Measurements from ENCODE around the gene INO80B.
"Not testable (repeated sequence)": the region's sequence is repeated elsewhere in the genome, so short reads cannot be mapped to it uniquely, and the experiment has no call there.

The INO80B gene

GRCh38 chr2:74450570-74451190, 4.2 kb upstream of the INO80B start:
- DNase-seq = no peak

- DNase-seq = no peak
These were observed 2.3 kb downstream of the INO80B start for GRCh38 chr2:74457129-74457548.

- DNase-seq = peak; percentile 87
These were observed 2.8 kb downstream of the INO80B start for GRCh38 chr2:74457549-74458131.

GRCh38 chr2:74458132-74458937, 3.4 kb downstream of the INO80B start, which contains the start of gene WBP1:
TSS of gene WBP1 (plus strand) at chr2:74458438. CDS start at chr2:74458603, 165 bp downstream.
- DNase-seq = peak; percentile 99

GRCh38 chr2:74458938-74459363, 4.1 kb downstream of the INO80B start:
- no peak for DNase-seq

- DNase-seq = not testable (repeated sequence)
These were observed 4.7 kb downstream of the INO80B start for GRCh38 chr2:74459503-74460118.

GRCh38 chr2:74460187-74460586, 5.3 kb downstream of the INO80B start:
- not testable (repeated sequence) for DNase-seq

GRCh38 chr2:74461187-74462053, 6.5 kb downstream of the INO80B start:
- no peak for DNase-seq

- no peak for DNase-seq
These were observed 7.3 kb downstream of the INO80B start for GRCh38 chr2:74462054-74462785.

GRCh38 chr2:74462786-74463105, 7.9 kb downstream of the INO80B start:
- DNase-seq = no peak

GRCh38 chr2:74464406-74464805, 9.5 kb downstream of the INO80B start:
- no peak for DNase-seq

GRCh38 chr2:74470742-74471141, 15.9 kb downstream of the INO80B start:
- DNase-seq = not testable (repeated sequence)

GRCh38 chr2:74471332-74472065, 16.6 kb downstream of the INO80B start:
- no peak for DNase-seq

GRCh38 chr2:74472086-74472944, 17.4 kb downstream of the INO80B start, which contains the start of gene MRPL53:
TSS of gene MRPL53 (minus strand) at chr2:74472680. CDS start at chr2:74472660, 20 bp downstream.
- peak; percentile 96 for DNase-seq

GRCh38 chr2:74472945-74473258, 18.0 kb downstream of the INO80B start:
- DNase-seq = no peak

GRCh38 chr2:74474481-74474880, 19.6 kb downstream of the INO80B start:
- DNase-seq = no peak

GRCh38 chr2:74474899-74475298, 20.0 kb downstream of the INO80B start:
- no peak for DNase-seq

GRCh38 chr2:74481431-74481830, 26.5 kb downstream of the INO80B start:
- no peak for DNase-seq

- DNase-seq = peak; percentile 56
These were observed 27.3 kb downstream of the INO80B start for GRCh38 chr2:74481961-74482800.
